CD4-positive, alpha-beta memory T cell (primary cell): ENCODE data around the gene BRF1. TPM values are rescaled to one million over a fixed set of nuclear protein-coding genes. Genes with fewer than 3 reads are reported as not detected.
"Not testable (repeated sequence)": the region's sequence is repeated elsewhere in the genome, so short reads cannot be mapped to it uniquely, and the experiment has no call there.

Source experiments
- CTCF ChIA-PET: fragments of 350-600 bp; sonication (Branson Sonifier 250); formaldehyde crosslinking; loops from one replicate; lab custom pipeline; 2021; ENCODE audit warnings: inconsistent platforms; ENCODE audit not compliant: partially characterized antibody; lab: Charles Lee
- POLR2A ChIA-PET: fragments of 350-600 bp; sonication (Branson Sonifier 250); formaldehyde crosslinking; loops from one replicate; lab custom pipeline; 2021; ENCODE audit not compliant: partially characterized antibody; lab: Charles Lee
- DNase-seq, 5 donors: peaks; one replicate each; pipeline versions ENCODE4 v3.0.0 to v3.0.0-alpha.2; 2020 to 2022; ENCODE audit warnings: mixed read lengths in 1 of 5
- H3K27ac ChIP-seq: one replicate; pipeline ENCODE4 v1.7.0; 2013; ENCODE audit warnings: low read depth, low read length
- H3K27me3 ChIP-seq: 2 replicates; pipeline ENCODE4 v1.7.0; 2013; ENCODE audit warnings: mild to moderate bottlenecking, low read length, moderate library complexity; ENCODE audit not compliant: insufficient read depth
- H3K36me3 ChIP-seq: 2 replicates; pipeline ENCODE4 v1.7.0; 2013; ENCODE audit warnings: mild to moderate bottlenecking, low read length, moderate library complexity; ENCODE audit not compliant: insufficient read depth
- H3K4me1 ChIP-seq: 2 replicates; pipeline ENCODE4 v1.7.0; 2013; ENCODE audit warnings: mild to moderate bottlenecking, low read length, moderate library complexity; ENCODE audit not compliant: insufficient read depth
- H3K4me3 ChIP-seq, 2 donors: one replicate each; pipeline ENCODE4 v1.7.0; 2013; ENCODE audit warnings: low read length in 2 of 2, mild to moderate bottlenecking in 1 of 2
- H3K9me3 ChIP-seq, 2 donors: one replicate each; pipeline ENCODE4 v1.7.0; 2013; ENCODE audit warnings: low read length in 2 of 2, control low read depth in 1 of 2; ENCODE audit not compliant: control insufficient read depth in 1 of 2
- H3K27ac Mint-ChIP-seq, 7 donors: one replicate each; pipeline ENCODE4 v1.8.0; 2020 to 2021; ENCODE audit warnings: mixed read lengths in 7 of 7, mild to moderate bottlenecking in 6 of 7, inconsistent platforms in 3 of 7, moderate library complexity in 3 of 7
- H3K27me3 Mint-ChIP-seq, 2 donors: one replicate each; pipeline ENCODE4 v1.8.0; 2020 to 2021; ENCODE audit warnings: mixed read lengths in 2 of 2
- H3K36me3 Mint-ChIP-seq, 2 donors: one replicate each; pipeline ENCODE4 v1.8.0; 2020 to 2021; ENCODE audit warnings: mixed read lengths in 2 of 2, inconsistent platforms in 1 of 2, mild to moderate bottlenecking in 1 of 2
- H3K4me1 Mint-ChIP-seq, 4 donors: one replicate each; pipeline ENCODE4 v1.8.0; 2020 to 2021; ENCODE audit warnings: mixed read lengths in 4 of 4, mild to moderate bottlenecking in 1 of 4
- H3K4me3 Mint-ChIP-seq, 8 donors: one replicate each; pipeline ENCODE4 v1.8.0; 2020 to 2021; ENCODE audit warnings: mixed read lengths in 8 of 8, mild to moderate bottlenecking in 7 of 8, moderate library complexity in 6 of 8, inconsistent platforms in 3 of 8
- H3K9me3 Mint-ChIP-seq, 8 donors: one replicate each; pipeline ENCODE4 v1.8.0; 2020 to 2021; ENCODE audit warnings: mixed read lengths in 8 of 8, mild to moderate bottlenecking in 5 of 8, inconsistent platforms in 3 of 8, moderate library complexity in 1 of 8
- intact Hi-C: fragments of 100-400 bp; cut with micrococcal nuclease; formaldehyde crosslinking; loops from one replicate; pipeline ENCODE4 v1.15.1; 2023
- polyA plus RNA-seq, 2 donors: library from polyadenylated mRNA; unstranded; fragments of 300-500 nt; fragmentation: Illumina TruSeq; gene quantifications; one replicate each; pipeline ENCODE4 v1.2.3, GENCODE V29; 2021
- total RNA-seq, 2 experiments: library from RNA; stranded (reverse); gene quantifications; one replicate each; pipeline ENCODE4 v1.2.3, GENCODE V29; 2021

Gene BRF1
- total and polyA plus RNA-seq, 4 experiments from 2014 or later: 3.0 to 56.0 (median 30.0) TPM

GRCh38 chr14:105307052-105307727, 6.4 kb upstream of the BRF1 start:
- Histone ChIP-seq H3K27me3 (no peaks in the 10 kb centered on the region), H3K9me3 (no peaks in the 10 kb centered on the region), H3K4me1 (peaks cover 10% of the 10 kb centered on the region), H3K27ac (no peak overlapping the region), H3K36me3 (no peaks in the 10 kb centered on the region), H3K4me3 (no peak overlapping the region)
- peak overlapping the region in 3 of 7 donors; percentile 24 to 55 (median 53) for H3K27ac Mint-ChIP-seq
- ChIA-PET CTCF (no interaction called here), POLR2A (no interaction called here)
- peaks cover 0 to 5% of the 10 kb centered on the region in 2 donors for H3K36me3 Mint-ChIP-seq
- DNase-seq: no peak
- peaks cover 10 to 23% (median 13%) of the 10 kb centered on the region in 4 donors for H3K4me1 Mint-ChIP-seq
- intact Hi-C loops: no loop called here
- no peaks in the 10 kb centered on the region for H3K27me3 Mint-ChIP-seq
- peaks cover 0 to 1% (median 0%) of the 10 kb centered on the region in 8 donors for H3K9me3 Mint-ChIP-seq
- H3K4me3 Mint-ChIP-seq: peak overlapping the region in 2 of 8 donors; percentile 30 to 54

GRCh38 chr14:105305791-105306190, 5.0 kb upstream of the BRF1 start:
- H3K4me3 ChIP-seq: no peak overlapping the region
- H3K9me3 Mint-ChIP-seq: peaks cover 0 to 3% (median 0%) of the 10 kb centered on the region in 8 donors
- H3K27me3 ChIP-seq: no peaks in the 10 kb centered on the region
- ChIA-PET POLR2A (interaction anchor here (1.6 kb wide), 1 partner anchor 9 kb away, joined by 7 read pairs; the partner anchor contains the start of gene PACS2), CTCF (no interaction called here)
- peaks cover 11 to 23% (median 17%) of the 10 kb centered on the region in 4 donors for H3K4me1 Mint-ChIP-seq
- peaks cover 3 to 5% of the 10 kb centered on the region in 2 donors for H3K36me3 Mint-ChIP-seq
- no peaks in the 10 kb centered on the region for H3K27me3 Mint-ChIP-seq
- no peak for DNase-seq
- H3K36me3 ChIP-seq: no peaks in the 10 kb centered on the region
- intact Hi-C loops: no loop called here
- peak overlapping the region in 3 of 7 donors; percentile 19 to 62 (median 46) for H3K27ac Mint-ChIP-seq
- H3K4me1 ChIP-seq: peaks cover 10% of the 10 kb centered on the region
- no peaks in the 10 kb centered on the region for H3K9me3 ChIP-seq
- H3K4me3 Mint-ChIP-seq: no peak overlapping the region
- H3K27ac ChIP-seq: no peak overlapping the region

- Histone ChIP-seq H3K27ac (no peak overlapping the region), H3K4me3 (no peak overlapping the region), H3K4me1 (peaks cover 10% of the 10 kb centered on the region), H3K9me3 (no peaks in the 10 kb centered on the region), H3K36me3 (no peaks in the 10 kb centered on the region), H3K27me3 (no peaks in the 10 kb centered on the region)
- DNase-seq: no peak
- H3K4me1 Mint-ChIP-seq: peaks cover 11 to 23% (median 17%) of the 10 kb centered on the region in 4 donors
- ChIA-PET POLR2A (interaction anchor here (1.6 kb wide), 1 partner anchor 9 kb away, joined by 7 read pairs; the partner anchor contains the start of gene PACS2), CTCF (no interaction called here)
- H3K27me3 Mint-ChIP-seq: no peaks in the 10 kb centered on the region
- H3K27ac Mint-ChIP-seq: peak overlapping the region; percentile 62 to 90 (median 81)
- H3K4me3 Mint-ChIP-seq: peak overlapping the region in 2 of 8 donors; percentile 38 to 44
- peaks cover 3 to 5% of the 10 kb centered on the region in 2 donors for H3K36me3 Mint-ChIP-seq
- intact Hi-C loops: no loop called here
- peaks cover 0 to 3% (median 0%) of the 10 kb centered on the region in 8 donors for H3K9me3 Mint-ChIP-seq
Measured at GRCh38 chr14:105305345-105305744, 4.5 kb upstream of the BRF1 start.

GRCh38 chr14:105304565-105304964, 3.8 kb upstream of the BRF1 start:
- H3K36me3 ChIP-seq: no peaks in the 10 kb centered on the region
- H3K27me3 ChIP-seq: no peaks in the 10 kb centered on the region
- DNase-seq: no peak
- H3K9me3 ChIP-seq: no peaks in the 10 kb centered on the region
- H3K4me1 ChIP-seq: peaks cover 16% of the 10 kb centered on the region
- peak overlapping the region in 3 of 7 donors; percentile 23 to 73 (median 64) for H3K27ac Mint-ChIP-seq
- POLR2A ChIA-PET: interaction anchor here (1.6 kb wide), 1 partner anchor 10 kb away, joined by 7 read pairs; the partner anchor contains the start of gene PACS2
- intact Hi-C loops: loop anchor here (5.0 kb wide), 1 partner anchor 122 kb away; the partner anchor contains the start of gene NUDT14
- no peaks in the 10 kb centered on the region for H3K27me3 Mint-ChIP-seq
- peaks cover 0 to 3% (median 0%) of the 10 kb centered on the region in 8 donors for H3K9me3 Mint-ChIP-seq
- no peak overlapping the region for H3K4me3 Mint-ChIP-seq
- CTCF ChIA-PET: no interaction called here
- peaks cover 3 to 5% of the 10 kb centered on the region in 2 donors for H3K36me3 Mint-ChIP-seq
- peaks cover 15 to 28% (median 22%) of the 10 kb centered on the region in 4 donors for H3K4me1 Mint-ChIP-seq
- no peak overlapping the region for H3K4me3 ChIP-seq
- no peak overlapping the region for H3K27ac ChIP-seq

- no peak overlapping the region for H3K27ac ChIP-seq
- no peaks in the 10 kb centered on the region for H3K36me3 ChIP-seq
- no peaks in the 10 kb centered on the region for H3K27me3 ChIP-seq
- peaks cover 3 to 5% of the 10 kb centered on the region in 2 donors for H3K36me3 Mint-ChIP-seq
- no peak for DNase-seq
- H3K4me1 Mint-ChIP-seq: peaks cover 18 to 34% (median 26%) of the 10 kb centered on the region in 4 donors
- no peaks in the 10 kb centered on the region for H3K9me3 ChIP-seq
- H3K4me1 ChIP-seq: peaks cover 22% of the 10 kb centered on the region
- H3K27ac Mint-ChIP-seq: peak overlapping the region in 4 of 7 donors; percentile 22 to 80 (median 30)
- intact Hi-C loops: loop anchor here (5.0 kb wide), 1 partner anchor 122 kb away; the partner anchor contains the start of gene NUDT14
- no peaks in the 10 kb centered on the region for H3K27me3 Mint-ChIP-seq
- POLR2A ChIA-PET: no interaction called here
- no peak overlapping the region for H3K4me3 ChIP-seq
- H3K4me3 Mint-ChIP-seq: peak overlapping the region in 1 of 8 donors; percentile 39
- H3K9me3 Mint-ChIP-seq: peaks cover 0 to 3% (median 0%) of the 10 kb centered on the region in 8 donors
- CTCF ChIA-PET: no interaction called here
Measured at GRCh38 chr14:105303949-105304348, 3.1 kb upstream of the BRF1 start.

GRCh38 chr14:105301915-105302249, 1.1 kb upstream of the BRF1 start:
- intact Hi-C loops: loop anchor here (1.0 to 5.0 kb wide), 8 partner anchors 12 to 281 kb away; partner anchors contain the start of genes BTBD6, CDCA4, NUDT14 and PACS2
- Mint-ChIP-seq H3K27ac (peak overlapping the region; percentile 80 to 97 (median 94)), H3K4me3 (peak overlapping the region; percentile 85 to 95 (median 90)), H3K4me1 (peaks cover 22 to 47% (median 30%) of the 10 kb centered on the region in 4 donors)
- not testable (repeated sequence) for H3K27me3 Mint-ChIP-seq, H3K9me3 ChIP-seq, H3K27me3 ChIP-seq, H3K9me3 Mint-ChIP-seq, H3K36me3 Mint-ChIP-seq, H3K36me3 ChIP-seq
- DNase-seq: peak in 2 of 5 donors; percentile 21 to 28
- Histone ChIP-seq H3K4me3 (peak overlapping the region in 1 of 2 donors; percentile 80), H3K27ac (peak overlapping the region; percentile 63), H3K4me1 (peaks cover 24% of the 10 kb centered on the region)
- ChIA-PET CTCF (interaction anchor here (0.7 to 1.5 kb wide), 2 partner anchors 10 to 108 kb away, joined by 4 read pairs; no protein-coding TSS in a partner anchor), POLR2A (interaction anchor here (1.0 to 3.8 kb wide), 7 partner anchors 9 to 237 kb away, joined by 3 to 136 read pairs (median 9); partner anchors contain the start of genes GPR132 and PACS2)
